ENCODE results near the gene DPPA3.

DNA sequence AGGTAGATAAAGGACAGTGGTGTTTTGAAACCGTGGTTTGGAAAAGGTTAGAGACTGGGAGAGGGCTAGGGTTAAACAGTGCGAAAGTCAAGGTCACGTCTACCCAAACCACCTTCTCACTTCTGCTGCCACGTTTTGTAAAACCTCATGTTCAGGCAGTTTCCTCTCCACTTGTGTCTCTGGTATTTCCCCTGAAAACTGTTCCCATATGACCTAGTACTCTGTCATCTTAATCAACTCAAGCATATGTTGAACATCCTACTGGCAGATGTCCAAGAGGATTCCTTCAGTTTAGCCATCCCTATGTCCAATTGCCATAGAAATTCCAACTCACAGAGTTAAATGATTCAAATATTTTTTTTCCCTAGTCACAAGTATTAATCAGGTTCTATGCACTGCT is 18.5 kb downstream of the DPPA3 start:
- TF ChIP-seq, protein P1, sequence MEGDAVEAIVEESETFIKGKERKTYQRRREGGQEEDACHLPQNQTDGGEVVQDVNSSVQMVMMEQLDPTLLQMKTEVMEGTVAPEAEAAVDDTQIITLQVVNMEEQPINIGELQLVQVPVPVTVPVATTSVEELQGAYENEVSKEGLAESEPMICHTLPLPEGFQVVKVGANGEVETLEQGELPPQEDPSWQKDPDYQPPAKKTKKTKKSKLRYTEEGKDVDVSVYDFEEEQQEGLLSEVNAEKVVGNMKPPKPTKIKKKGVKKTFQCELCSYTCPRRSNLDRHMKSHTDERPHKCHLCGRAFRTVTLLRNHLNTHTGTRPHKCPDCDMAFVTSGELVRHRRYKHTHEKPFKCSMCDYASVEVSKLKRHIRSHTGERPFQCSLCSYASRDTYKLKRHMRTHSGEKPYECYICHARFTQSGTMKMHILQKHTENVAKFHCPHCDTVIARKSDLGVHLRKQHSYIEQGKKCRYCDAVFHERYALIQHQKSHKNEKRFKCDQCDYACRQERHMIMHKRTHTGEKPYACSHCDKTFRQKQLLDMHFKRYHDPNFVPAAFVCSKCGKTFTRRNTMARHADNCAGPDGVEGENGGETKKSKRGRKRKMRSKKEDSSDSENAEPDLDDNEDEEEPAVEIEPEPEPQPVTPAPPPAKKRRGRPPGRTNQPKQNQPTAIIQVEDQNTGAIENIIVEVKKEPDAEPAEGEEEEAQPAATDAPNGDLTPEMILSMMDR (IDR thresholded peaks at IDR 0.05; ENCODE audit: low read length) = no peak
- TF ChIP-seq EZH2 (optimal IDR thresholded peaks at IDR 0.05; ENCODE audit: low read depth, low read length) = no peak
- no peak for TF ChIP-seq EZH2phosphoT487 (IDR thresholded peaks at IDR 0.05; ENCODE audit: low read length)
